Renal cortical epithelial cell (primary cell): ENCODE data around the gene PRIM2. TPM values are rescaled to one million over a fixed set of nuclear protein-coding genes. Genes with fewer than 3 reads are reported as not detected.
A peak's percentile ranks its signal among the peaks of the same experiment; 100 is the strongest.
"Not testable (repeated sequence)": the region's sequence is repeated elsewhere in the genome, so short reads cannot be mapped to it uniquely, and the experiment has no call there.

Experiments
- DNase-seq: peaks from one replicate; pipeline ENCODE4 v3.0.0-alpha.2; 2011; ENCODE audit warnings: low read depth
- total RNA-seq: library from RNA; depleted of rRNA; stranded (reverse); fragments of >200 nt; gene quantifications from 2 replicates; pipeline ENCODE4 v1.2.3, GENCODE V29; 2014

The PRIM2 gene
- total RNA-seq, 1 donor from 2014 or later, result 13.9 TPM

GRCh38 chr6:57601105-57601504, 283.7 kb downstream of the PRIM2 start:
- DNase-seq, result not testable (repeated sequence)

GRCh38 chr6:57605303-57605702, 287.9 kb downstream of the PRIM2 start:
- DNase-seq, result not testable (repeated sequence)

- not testable (repeated sequence) for DNase-seq
Observed at GRCh38 chr6:57606331-57606730, 288.9 kb downstream of the PRIM2 start.

- DNase-seq, result not testable (repeated sequence)
Observed at GRCh38 chr6:57610612-57611011, 293.2 kb downstream of the PRIM2 start.

GRCh38 chr6:57618959-57619358, 301.5 kb downstream of the PRIM2 start:
- DNase-seq, result not testable (repeated sequence)

GRCh38 chr6:57631773-57632172, 314.3 kb downstream of the PRIM2 start:
- not testable (repeated sequence) for DNase-seq

- DNase-seq, result peak; percentile 7
Observed at GRCh38 chr6:57658526-57658925, 341.1 kb downstream of the PRIM2 start.

GRCh38 chr6:57659794-57660193, 342.4 kb downstream of the PRIM2 start:
- DNase-seq, result not testable (repeated sequence)

GRCh38 chr6:57660940-57661339, 343.5 kb downstream of the PRIM2 start:
- DNase-seq, result peak; percentile 15

- not testable (repeated sequence) for DNase-seq
Observed at GRCh38 chr6:57668108-57668507, 350.7 kb downstream of the PRIM2 start.

- DNase-seq, result not testable (repeated sequence)
Observed at GRCh38 chr6:57671237-57671636, 353.8 kb downstream of the PRIM2 start.

GRCh38 chr6:57671937-57672627, 354.7 kb downstream of the PRIM2 start:
- DNase-seq, result not testable (repeated sequence)

- DNase-seq, result not testable (repeated sequence)
Observed at GRCh38 chr6:57673281-57673680, 355.9 kb downstream of the PRIM2 start.

- DNase-seq, result not testable (repeated sequence)
Observed at GRCh38 chr6:57675386-57675785, 358.0 kb downstream of the PRIM2 start.

- not testable (repeated sequence) for DNase-seq
Observed at GRCh38 chr6:57696382-57696781, 379.0 kb downstream of the PRIM2 start.

Other genes starting within 250 kb of the PRIM2 start
- gene ZNF451, start 227.4 kb upstream of the PRIM2 start, total RNA-seq, result 52.4 and 73.3 TPM in 2 replicates
- gene BAG2, start 145.3 kb upstream of the PRIM2 start, total RNA-seq, result 9.2 and 14.6 TPM in 2 replicates
- gene RAB23, start 95.3 kb upstream of the PRIM2 start, total RNA-seq, result 19.6 and 24.5 TPM in 2 replicates